Left ventricle myocardium inferior (tissue), 1 donor: ENCODE results near the gene SCAMP1. TPM values are rescaled to one million over a fixed set of nuclear protein-coding genes. Genes with fewer than 3 reads are reported as not detected.

Experiments used
- DNase-seq: peaks from one replicate; pipeline ENCODE4 v3.0.0-alpha.2; 2020
- H3K27ac ChIP-seq: fragments of 200-600 bp; replicated peaks from 2 replicates; pipeline ENCODE4 v1.8.0; 2021
- H3K27me3 ChIP-seq: fragments of 200-600 bp; 2 replicates; pipeline ENCODE4 v1.8.0; 2021; ENCODE audit warnings: low read depth
- H3K36me3 ChIP-seq: fragments of 200-600 bp; 2 replicates; pipeline ENCODE4 v1.8.0; 2021
- H3K4me1 ChIP-seq: fragments of 200-600 bp; 2 replicates; pipeline ENCODE4 v1.8.0; 2021
- H3K4me3 ChIP-seq: fragments of 200-600 bp; 2 replicates; pipeline ENCODE4 v1.8.0; 2021; ENCODE audit warnings: mild to moderate bottlenecking, moderate library complexity
- H3K9me3 ChIP-seq: fragments of 200-600 bp; replicated peaks from 2 replicates; pipeline ENCODE4 v1.8.0; 2021
- CTCF ChIP-seq: fragments of 200-600 bp; IDR thresholded peaks from 2 replicates; pipeline ENCODE4 v1.8.0; 2021; ENCODE audit warnings: antibody characterized with exemption, mild to moderate bottlenecking, borderline replicate concordance
- intact Hi-C: fragments of 100-400 bp; cut with micrococcal nuclease; formaldehyde crosslinking; loops from one replicate; pipeline ENCODE4 v1.11.0; 2022
- total RNA-seq: library from RNA; stranded (reverse); fragmentation: NEBNext Ultra II Directional; extraction: Animal tissue kit (Norgen Biotek cat#: 25700); gene quantifications from one replicate; pipeline ENCODE4 v1.2.1, GENCODE V29; 2021
- donor health status: DM: no; HTN: yes; CAD: no; lungs with severe emphysema.

SCAMP1 gene
- total RNA-seq, 1 donor from 2014 or later = 29.2 TPM

- peaks cover 19% of the 10 kb centered on the region for H3K36me3 ChIP-seq
- no peaks in the 10 kb centered on the region for H3K27me3 ChIP-seq
- H3K4me3 ChIP-seq = no peak overlapping the region
- no peak for DNase-seq
- no peaks in the 10 kb centered on the region for H3K9me3 ChIP-seq
- intact Hi-C loops = no loop called here
- H3K4me1 ChIP-seq = peaks cover 46% of the 10 kb centered on the region
- no peak for TF ChIP-seq CTCF
- H3K27ac ChIP-seq = no peak overlapping the region
Measured at GRCh38 chr5:78486218-78486617, 125.8 kb downstream of the SCAMP1 start.

- Histone ChIP-seq H3K27ac (no peak overlapping the region), H3K9me3 (no peaks in the 10 kb centered on the region), H3K4me1 (peaks cover 50% of the 10 kb centered on the region), H3K4me3 (no peak overlapping the region), H3K36me3 (peaks cover 15% of the 10 kb centered on the region), H3K27me3 (no peaks in the 10 kb centered on the region)
- DNase-seq = no peak
- TF ChIP-seq CTCF = no peak
- intact Hi-C loops = no loop called here
Measured at GRCh38 chr5:78487846-78488245, 127.4 kb downstream of the SCAMP1 start.

GRCh38 chr5:78490709-78491485 lies 130.5 kb downstream of the SCAMP1 start:
- Histone ChIP-seq H3K4me1 (peaks cover 33% of the 10 kb centered on the region), H3K27ac (no peak overlapping the region), H3K27me3 (no peaks in the 10 kb centered on the region), H3K4me3 (no peak overlapping the region), H3K36me3 (peaks cover 15% of the 10 kb centered on the region), H3K9me3 (no peaks in the 10 kb centered on the region)
- intact Hi-C loops = no loop called here
- TF ChIP-seq CTCF = no peak
- no peak for DNase-seq

GRCh38 chr5:78492224-78492623 lies 131.8 kb downstream of the SCAMP1 start:
- intact Hi-C loops = no loop called here
- no peak for DNase-seq
- TF ChIP-seq CTCF = no peak
- Histone ChIP-seq H3K36me3 (peaks cover 15% of the 10 kb centered on the region), H3K4me1 (peaks cover 33% of the 10 kb centered on the region), H3K27ac (no peak overlapping the region), H3K27me3 (no peaks in the 10 kb centered on the region), H3K9me3 (no peaks in the 10 kb centered on the region), H3K4me3 (no peak overlapping the region)

GRCh38 chr5:78492650-78493049 lies 132.2 kb downstream of the SCAMP1 start:
- intact Hi-C loops = no loop called here
- no peak for TF ChIP-seq CTCF
- no peak overlapping the region for H3K27ac ChIP-seq

More at GRCh38 chr5:78492650-78493049, 132.2 kb downstream of the SCAMP1 start:
- H3K36me3 ChIP-seq = peaks cover 14% of the 10 kb centered on the region
- no peak overlapping the region for H3K4me3 ChIP-seq
- H3K4me1 ChIP-seq = peaks cover 33% of the 10 kb centered on the region
- H3K9me3 ChIP-seq = no peaks in the 10 kb centered on the region
- no peak for DNase-seq
- H3K27me3 ChIP-seq = no peaks in the 10 kb centered on the region
